Activated CD4-positive, alpha-beta T cell treated with anti-CD3 and anti-CD28 coated beads, Interleukin-2, amount 50 U/mL, for 48 hours (primary cell): ENCODE measurements around the gene CSRP1.

Source experiments
- DNase-seq, 2 experiments: peaks; one replicate each; pipeline ENCODE4 v3.0.0-alpha.2; 2020

The CSRP1 gene

DNA sequence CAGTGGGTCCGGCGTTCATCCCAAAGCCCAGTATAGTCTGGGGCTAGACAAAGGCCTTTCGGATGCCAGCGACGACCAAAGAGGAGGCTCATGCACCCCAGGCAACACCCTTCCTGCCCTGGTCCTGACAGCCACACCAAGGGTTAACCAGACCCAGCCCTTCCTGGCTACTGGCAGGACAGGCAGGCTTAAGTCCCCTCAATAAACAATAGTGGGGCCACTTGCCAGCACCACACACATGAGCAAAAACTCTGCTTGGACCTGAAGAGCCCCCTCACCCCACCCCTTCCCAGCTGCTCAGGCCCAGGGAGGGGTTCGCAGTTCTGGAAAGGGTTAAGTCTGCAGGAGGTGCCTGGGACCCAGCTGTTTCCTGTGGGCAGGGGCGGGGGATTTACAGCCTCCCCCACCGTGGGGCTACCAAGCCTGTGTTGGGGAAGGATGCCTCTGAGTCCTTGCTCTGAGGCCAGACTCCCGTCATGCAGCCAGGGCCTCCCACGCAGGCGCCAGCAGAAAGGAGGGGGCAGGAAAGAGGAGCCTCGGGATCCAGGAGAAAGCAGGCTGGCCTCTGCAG lies 56.1 kb downstream of the CSRP1 start:
- DNase-seq = no peak

DNA sequence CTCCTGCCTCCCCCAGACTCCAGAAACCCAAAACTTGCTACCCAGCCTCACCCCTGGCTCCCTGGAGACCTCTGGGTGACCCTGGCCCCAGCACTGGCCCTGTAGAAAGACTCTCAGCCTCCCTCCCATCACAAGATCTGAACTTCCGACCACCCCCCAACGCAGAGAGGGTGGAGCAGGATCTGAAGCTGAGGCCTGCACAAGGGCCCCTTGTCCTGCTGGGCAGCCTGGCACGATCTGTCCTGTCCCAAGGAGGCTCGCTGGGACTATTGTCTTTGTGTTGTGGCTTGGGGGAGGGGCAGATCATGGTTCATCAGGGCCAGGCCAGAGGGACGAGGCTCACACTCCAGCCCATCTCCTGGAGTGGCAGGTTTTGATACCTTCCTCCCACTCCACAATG lies 57.9 kb downstream of the CSRP1 start:
- DNase-seq = no peak

DNA sequence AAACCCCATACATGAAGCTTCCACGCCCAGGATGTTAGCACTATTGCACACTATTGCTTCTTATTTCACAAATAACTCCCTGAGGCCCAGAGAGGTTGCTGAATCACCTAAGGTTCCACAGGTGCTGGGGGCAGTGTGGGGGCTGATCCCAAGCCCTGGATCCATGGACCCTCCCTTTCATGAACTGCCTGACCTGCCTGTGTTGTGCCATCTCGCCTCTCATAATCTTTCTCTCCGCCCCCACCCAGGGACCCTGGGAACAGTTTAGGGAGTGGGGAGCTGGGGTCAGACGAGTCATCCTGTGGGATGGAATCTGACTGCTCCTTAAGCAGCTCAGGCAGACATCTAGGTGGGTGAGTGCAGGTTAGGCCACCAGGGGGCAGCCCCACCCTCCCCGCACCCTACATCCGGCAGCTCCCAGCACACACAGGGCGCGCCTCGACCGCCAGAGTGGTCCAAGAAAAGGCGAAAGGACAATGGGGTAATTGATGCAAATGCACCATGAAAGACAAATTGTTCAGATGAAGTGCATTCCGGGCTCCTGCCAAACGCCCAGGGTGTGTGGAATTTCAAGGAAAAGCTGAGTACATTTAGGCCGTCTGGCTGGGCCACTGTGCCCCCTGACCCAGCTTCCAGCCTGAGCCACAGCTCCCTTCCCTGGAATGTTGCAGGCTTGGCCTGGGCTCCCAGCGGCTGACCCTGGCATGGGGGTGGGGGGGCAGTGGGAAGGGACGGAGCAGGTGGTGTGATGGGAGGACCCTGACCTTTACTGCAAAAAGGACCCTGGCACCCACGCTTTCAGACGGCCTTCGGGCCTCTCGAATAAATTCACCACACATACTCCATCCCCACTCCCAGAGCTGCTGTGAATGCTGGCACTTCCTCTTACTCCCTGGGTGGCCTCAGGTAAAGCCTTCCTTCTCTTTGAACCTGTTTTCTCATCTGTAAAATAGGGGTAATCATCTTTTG lies 58.7 kb downstream of the CSRP1 start:
- DNase-seq = peak; percentile 72 to 77

DNA sequence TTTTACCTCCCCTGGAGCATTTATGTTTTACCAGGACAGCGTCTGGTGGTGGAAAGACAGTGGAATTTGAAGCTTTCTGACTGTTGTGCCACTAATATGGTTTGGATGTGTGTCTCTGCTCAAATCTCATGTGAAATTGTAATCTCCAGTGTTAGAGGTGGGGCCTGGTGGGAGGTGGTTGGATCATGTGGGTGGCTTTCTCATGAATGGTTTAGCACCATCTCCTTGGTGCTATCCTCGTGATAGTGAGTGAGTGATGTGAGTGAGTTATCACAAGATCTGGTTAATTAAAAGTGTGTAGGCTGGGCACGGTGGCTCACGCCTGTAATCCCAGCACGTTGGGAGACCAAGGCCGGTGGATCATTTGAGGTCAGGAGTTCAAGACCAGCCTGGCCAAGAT lies 61.6 kb downstream of the CSRP1 start:
- no peak for DNase-seq

DNA sequence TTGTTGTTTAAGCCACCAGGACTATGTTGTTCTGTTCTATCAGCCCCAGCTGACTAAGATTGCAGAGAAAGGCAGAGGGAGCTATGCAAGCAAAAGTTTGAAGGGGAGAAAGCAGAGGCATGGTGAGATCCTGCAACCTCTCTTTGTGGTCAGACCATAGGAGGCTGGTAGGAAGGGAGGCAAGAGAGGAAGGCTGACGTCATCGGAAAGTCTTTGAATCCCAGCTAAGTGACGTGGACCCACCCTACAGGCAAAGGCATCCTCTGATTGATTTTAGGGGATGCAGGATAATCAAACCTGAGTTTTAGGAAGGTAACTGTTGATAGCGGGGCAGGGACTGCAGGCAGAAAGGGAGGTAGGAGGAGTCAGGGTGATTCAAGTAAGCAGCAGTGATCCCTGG lies 62.1 kb downstream of the CSRP1 start:
- no peak for DNase-seq

DNA sequence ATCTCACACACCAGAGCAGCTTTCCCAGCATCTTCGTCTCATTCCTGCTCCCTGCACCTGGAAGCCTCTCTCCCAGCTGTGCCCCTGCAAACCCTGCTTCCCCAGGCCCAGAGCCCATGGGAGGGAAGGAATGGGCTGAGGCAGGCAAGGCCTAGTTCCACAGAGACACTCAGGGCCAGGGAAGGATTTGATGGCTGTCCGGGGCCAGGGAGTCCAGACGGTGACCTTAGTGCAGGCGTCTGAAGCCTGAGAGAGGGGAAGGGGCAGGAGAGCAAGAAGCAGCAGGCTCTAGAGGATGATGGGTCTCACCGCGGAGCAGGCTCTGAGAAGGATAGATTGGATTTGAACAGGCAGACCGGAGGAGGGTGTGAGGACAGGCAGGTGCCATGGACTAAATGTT lies 63.2 kb downstream of the CSRP1 start:
- no peak for DNase-seq

DNA sequence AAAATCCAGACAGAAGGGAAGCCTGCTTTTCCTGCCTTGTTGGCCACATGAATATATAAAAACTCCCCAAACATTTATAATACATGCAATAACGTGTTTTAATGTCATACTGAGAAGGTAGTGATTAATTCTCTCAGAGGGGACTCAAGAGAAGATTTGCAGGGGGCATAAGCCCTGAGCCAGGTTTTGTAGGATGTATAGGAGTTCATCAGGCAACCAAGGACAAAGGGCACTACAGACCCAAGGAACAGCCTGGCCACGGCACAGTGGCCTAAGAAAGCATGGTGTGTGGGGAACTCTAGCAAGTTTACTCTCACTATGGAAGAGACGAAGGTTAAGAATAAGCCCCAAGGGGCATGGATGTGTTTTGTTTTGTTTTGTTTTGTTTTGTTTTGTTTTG lies 70.0 kb downstream of the CSRP1 start:
- DNase-seq = no peak

DNA sequence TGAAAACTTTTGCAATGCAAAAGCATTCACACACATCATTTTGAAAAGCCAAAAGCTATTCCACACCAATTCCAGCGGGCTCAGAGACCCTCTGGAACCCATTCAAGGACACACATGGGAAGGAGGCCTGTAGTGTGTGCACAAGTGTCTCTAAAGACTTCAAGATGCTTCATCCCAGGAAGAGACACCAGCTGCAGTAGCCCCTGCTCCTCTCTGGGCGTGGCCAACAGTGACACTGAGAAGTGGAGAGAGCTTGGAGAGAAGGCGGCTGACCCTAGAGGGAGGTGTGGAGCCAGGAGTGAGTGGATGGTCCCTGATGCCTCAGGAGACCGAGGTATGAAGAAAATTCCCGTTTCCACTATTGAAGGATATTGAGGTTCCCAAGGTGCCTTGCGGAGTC lies 70.5 kb downstream of the CSRP1 start:
- no peak for DNase-seq

DNA sequence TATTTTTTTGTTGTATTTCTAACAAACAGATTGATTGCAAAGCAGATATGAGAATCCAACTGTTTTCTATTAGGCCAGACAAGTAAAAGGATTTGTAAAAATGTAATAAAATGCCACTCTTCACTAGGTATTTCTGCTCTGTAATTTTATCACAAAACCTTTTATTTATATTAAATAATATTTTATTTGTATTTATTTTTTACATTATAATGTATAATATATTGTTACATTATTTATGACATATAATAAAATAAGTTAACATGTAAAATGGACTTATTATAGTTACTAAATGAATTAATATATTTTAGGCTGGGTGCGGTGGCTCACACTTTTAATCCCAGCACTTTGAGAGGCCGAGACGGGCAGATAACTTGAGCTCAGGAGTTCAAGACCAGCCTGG lies 72.7 kb downstream of the CSRP1 start:
- no peak for DNase-seq

DNA sequence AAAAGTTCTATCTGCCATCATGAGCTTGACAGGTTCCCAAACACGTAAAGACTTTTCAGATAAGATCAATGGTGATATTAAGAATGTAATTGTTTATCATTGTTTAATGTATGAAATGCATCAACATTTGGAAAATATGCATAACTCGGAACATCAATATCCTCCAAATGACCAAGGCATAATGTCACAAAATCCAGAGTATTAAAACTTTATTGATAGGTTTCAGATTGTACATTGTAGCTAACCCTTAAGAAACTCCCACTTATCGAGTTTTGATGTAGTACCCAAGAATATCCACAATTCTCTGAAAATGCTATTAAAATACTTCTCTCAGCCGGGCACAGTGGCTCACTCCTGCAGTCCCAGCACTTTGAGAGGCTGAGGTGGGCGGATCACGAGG lies 73.3 kb downstream of the CSRP1 start:
- DNase-seq = no peak
